WTC11 (cell line): Measurements from ENCODE around the gene RPP40. TPM values are rescaled to one million over a fixed set of nuclear protein-coding genes. Genes with fewer than 3 reads are reported as not detected.

Experiments
- ATAC-seq: fragments of 200-7000 bp; cut with Tn5 transposase; 2 replicates; pipeline ENCODE4 v1.10.0; 2021; ENCODE audit warnings: mild to moderate bottlenecking, moderate library complexity
- CTCF ChIA-PET: fragments of 300-600 bp; sonication (Branson Sonifier 250); formaldehyde crosslinking; loops from one replicate; lab custom pipeline; 2021; ENCODE audit warnings: antibody characterized with exemption; lab: Charles Lee
- POLR2A ChIA-PET: fragments of 350-600 bp; sonication (Branson Sonifier 250); formaldehyde crosslinking; loops from one replicate; lab custom pipeline; 2021; ENCODE audit warnings: antibody characterized with exemption; lab: Charles Lee
- DNase-seq: peaks from one replicate; pipeline ENCODE4 v3.0.0; 2021; ENCODE audit warnings: low spot score
- H3K27ac Mint-ChIP-seq: 2 replicates; pipeline ENCODE4 v1.8.0; 2021; ENCODE audit warnings: mixed read lengths
- H3K27me3 Mint-ChIP-seq: 2 replicates; pipeline ENCODE4 v1.8.0; 2021; ENCODE audit warnings: low read depth, mild to moderate bottlenecking, moderate library complexity, mixed read lengths
- H3K36me3 Mint-ChIP-seq: 2 replicates; pipeline ENCODE4 v1.8.0; 2021; ENCODE audit warnings: mixed read lengths
- H3K4me1 Mint-ChIP-seq: 2 replicates; pipeline ENCODE4 v1.8.0; 2022; ENCODE audit warnings: mixed read lengths
- H3K4me3 Mint-ChIP-seq: 2 replicates; pipeline ENCODE4 v1.8.0; 2021; ENCODE audit warnings: mild to moderate bottlenecking, moderate library complexity, mixed read lengths
- H3K9me3 Mint-ChIP-seq: 2 replicates; pipeline ENCODE4 v1.8.0; 2021; ENCODE audit warnings: mixed read lengths
- CBFB ChIP-seq: sonication (generic); formaldehyde crosslinking; IDR thresholded peaks from 2 replicates; pipeline ENCODE4 v1.8.1; 2022; ENCODE audit warnings: mild to moderate bottlenecking, low read depth, missing genetic modification reagents
- CDX4 ChIP-seq: fragments of 250-450 bp; sonication (Bioruptor Pico); IDR thresholded peaks from 2 replicates; pipeline ENCODE4 v1.9.0; 2021; ENCODE audit warnings: moderate library complexity, mild to moderate bottlenecking, inconsistent platforms, borderline replicate concordance
- CREB1 ChIP-seq: sonication (generic); formaldehyde crosslinking; IDR thresholded peaks from 2 replicates; pipeline ENCODE4 v1.8.0; 2023; ENCODE audit warnings: mild to moderate bottlenecking, missing genetic modification reagents
- CREM ChIP-seq: sonication (generic); formaldehyde crosslinking; IDR thresholded peaks from 2 replicates; pipeline ENCODE4 v1.8.1; 2022; ENCODE audit warnings: mild to moderate bottlenecking, missing genetic modification reagents, moderate library complexity
- ERG ChIP-seq: fragments of 250-450 bp; sonication (Bioruptor Pico); IDR thresholded peaks from 2 replicates; pipeline ENCODE4 v1.8.0; 2021; ENCODE audit warnings: mild to moderate bottlenecking
- FOXJ3 ChIP-seq: sonication (generic); formaldehyde crosslinking; IDR thresholded peaks from 2 replicates; pipeline ENCODE4 v1.9.0; 2021; ENCODE audit warnings: missing genetic modification reagents, mild to moderate bottlenecking, borderline replicate concordance
- HMGXB4 ChIP-seq: sonication (generic); formaldehyde crosslinking; IDR thresholded peaks from 2 replicates; pipeline ENCODE4 v1.8.1; 2023; ENCODE audit warnings: mild to moderate bottlenecking, moderate library complexity, missing genetic modification reagents
- NR3C1 ChIP-seq: sonication (generic); formaldehyde crosslinking; conservative IDR thresholded peaks from 2 replicates; pipeline ENCODE4 v1.8.1; 2023; ENCODE audit warnings: low read depth, mild to moderate bottlenecking, missing genetic modification reagents
- RELA ChIP-seq: sonication (generic); formaldehyde crosslinking; IDR thresholded peaks from 2 replicates; pipeline ENCODE4 v1.8.1; 2022; ENCODE audit warnings: missing genetic modification reagents, mild to moderate bottlenecking, borderline replicate concordance
- ZNF219 ChIP-seq: sonication (generic); formaldehyde crosslinking; IDR thresholded peaks from 2 replicates; pipeline ENCODE4 v1.8.0; 2023; ENCODE audit warnings: missing genetic modification reagents, mild to moderate bottlenecking, borderline replicate concordance
- ZNF317 ChIP-seq: sonication (generic); formaldehyde crosslinking; IDR thresholded peaks from 2 replicates; pipeline ENCODE4 v1.8.1; 2023; ENCODE audit warnings: low read depth, mild to moderate bottlenecking, moderate library complexity, missing genetic modification reagents, borderline replicate concordance
- ZNF671 ChIP-seq: fragments of 250-450 bp; sonication (Bioruptor Pico); IDR thresholded peaks from 2 replicates; pipeline ENCODE4 v1.8.0; 2021; ENCODE audit warnings: mild to moderate bottlenecking
- total RNA-seq: library from RNA; stranded (reverse); gene quantifications from 3 replicates; pipeline ENCODE4 v1.2.3, GENCODE V29; 2021
- TF ChIP-seq, protein P1 (sequence below): sonication (generic); formaldehyde crosslinking; IDR thresholded peaks from 2 replicates; pipeline ENCODE4 v1.8.0; 2023; ENCODE audit warnings: missing genetic modification reagents, mild to moderate bottlenecking, borderline replicate concordance
- TF ChIP-seq, protein P2 (sequence below): sonication (generic); formaldehyde crosslinking; IDR thresholded peaks from 2 replicates; pipeline ENCODE4 v1.8.1; 2022; ENCODE audit warnings: low read depth, missing genetic modification reagents, borderline replicate concordance
- TF ChIP-seq, protein P3 (sequence below): sonication (generic); formaldehyde crosslinking; IDR thresholded peaks from 2 replicates; pipeline ENCODE4 v1.8.0; 2023; ENCODE audit warnings: missing genetic modification reagents
- TF ChIP-seq, protein P4 (sequence below): sonication (generic); formaldehyde crosslinking; IDR thresholded peaks from 2 replicates; pipeline ENCODE4 v1.8.1; 2023; ENCODE audit warnings: mild to moderate bottlenecking, missing genetic modification reagents
- TF ChIP-seq, protein P5 (sequence below): sonication (generic); formaldehyde crosslinking; IDR thresholded peaks from 2 replicates; pipeline ENCODE4 v1.8.1; 2022; ENCODE audit warnings: mild to moderate bottlenecking, moderate library complexity, missing genetic modification reagents

RPP40 gene
- total RNA-seq, 1 experiment from 2014 or later = 12.2 TPM

- no peak for TF ChIP-seq RELA (CRISPR knock-in tag)
These were observed 16.4 kb downstream of the RPP40 start (continued) for GRCh38 chr6:4987432-4987831.

DNA sequence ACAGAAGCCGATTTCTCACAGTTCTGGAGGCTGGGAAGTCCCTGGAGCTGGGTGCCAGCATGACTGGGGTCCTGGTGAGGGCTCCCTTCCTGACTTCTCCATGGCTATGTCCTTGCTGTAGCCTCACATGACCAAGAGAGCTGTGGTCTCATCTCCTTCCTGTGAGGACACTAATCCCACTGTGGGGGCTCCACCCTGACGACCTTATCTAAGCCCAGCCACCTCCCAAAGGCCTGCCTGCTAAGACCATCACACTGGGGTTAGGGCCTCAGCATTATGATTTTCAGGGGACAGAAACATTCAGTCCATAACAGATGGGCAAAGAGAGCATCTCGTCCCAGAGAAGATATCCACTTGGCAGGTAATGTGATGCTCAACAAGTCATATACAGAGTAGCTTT lies 16.8 kb downstream of the RPP40 start:
- Mint-ChIP-seq H3K9me3 (peaks cover 12% of the 10 kb centered on the region; the same call in 1 of the 2 replicates), H3K36me3 (no peaks in the 10 kb centered on the region), H3K27ac (no peak overlapping the region), H3K4me3 (no peak overlapping the region), H3K27me3 (no peaks in the 10 kb centered on the region; the same call in 1 of the 2 replicates), H3K4me1 (peaks cover 14% of the 10 kb centered on the region)
- POLR2A ChIA-PET = no interaction called here
- CTCF ChIA-PET = interaction anchor here (1.4 kb wide), 1 partner anchor 44 kb away, joined by 3 read pairs; no protein-coding TSS in a partner anchor
- TF ChIP-seq CREB1 (CRISPR knock-in tag) (no peak), HMGXB4 (CRISPR knock-in tag) (no peak), CDX4 (CRISPR knock-in tag) (no peak), FOXJ3 (CRISPR knock-in tag) (no peak), NR3C1 (CRISPR knock-in tag) (no peak), CREM (no peak), ZNF219 (CRISPR knock-in tag) (no peak), ZNF671 (no peak), CBFB (CRISPR knock-in tag) (no peak), ERG (no peak), ZNF317 (CRISPR knock-in tag) (no peak)
- TF ChIP-seq, protein P1, sequence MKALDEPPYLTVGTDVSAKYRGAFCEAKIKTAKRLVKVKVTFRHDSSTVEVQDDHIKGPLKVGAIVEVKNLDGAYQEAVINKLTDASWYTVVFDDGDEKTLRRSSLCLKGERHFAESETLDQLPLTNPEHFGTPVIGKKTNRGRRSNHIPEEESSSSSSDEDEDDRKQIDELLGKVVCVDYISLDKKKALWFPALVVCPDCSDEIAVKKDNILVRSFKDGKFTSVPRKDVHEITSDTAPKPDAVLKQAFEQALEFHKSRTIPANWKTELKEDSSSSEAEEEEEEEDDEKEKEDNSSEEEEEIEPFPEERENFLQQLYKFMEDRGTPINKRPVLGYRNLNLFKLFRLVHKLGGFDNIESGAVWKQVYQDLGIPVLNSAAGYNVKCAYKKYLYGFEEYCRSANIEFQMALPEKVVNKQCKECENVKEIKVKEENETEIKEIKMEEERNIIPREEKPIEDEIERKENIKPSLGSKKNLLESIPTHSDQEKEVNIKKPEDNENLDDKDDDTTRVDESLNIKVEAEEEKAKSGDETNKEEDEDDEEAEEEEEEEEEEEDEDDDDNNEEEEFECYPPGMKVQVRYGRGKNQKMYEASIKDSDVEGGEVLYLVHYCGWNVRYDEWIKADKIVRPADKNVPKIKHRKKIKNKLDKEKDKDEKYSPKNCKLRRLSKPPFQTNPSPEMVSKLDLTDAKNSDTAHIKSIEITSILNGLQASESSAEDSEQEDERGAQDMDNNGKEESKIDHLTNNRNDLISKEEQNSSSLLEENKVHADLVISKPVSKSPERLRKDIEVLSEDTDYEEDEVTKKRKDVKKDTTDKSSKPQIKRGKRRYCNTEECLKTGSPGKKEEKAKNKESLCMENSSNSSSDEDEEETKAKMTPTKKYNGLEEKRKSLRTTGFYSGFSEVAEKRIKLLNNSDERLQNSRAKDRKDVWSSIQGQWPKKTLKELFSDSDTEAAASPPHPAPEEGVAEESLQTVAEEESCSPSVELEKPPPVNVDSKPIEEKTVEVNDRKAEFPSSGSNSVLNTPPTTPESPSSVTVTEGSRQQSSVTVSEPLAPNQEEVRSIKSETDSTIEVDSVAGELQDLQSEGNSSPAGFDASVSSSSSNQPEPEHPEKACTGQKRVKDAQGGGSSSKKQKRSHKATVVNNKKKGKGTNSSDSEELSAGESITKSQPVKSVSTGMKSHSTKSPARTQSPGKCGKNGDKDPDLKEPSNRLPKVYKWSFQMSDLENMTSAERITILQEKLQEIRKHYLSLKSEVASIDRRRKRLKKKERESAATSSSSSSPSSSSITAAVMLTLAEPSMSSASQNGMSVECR (CRISPR knock-in tag) = no peak
- TF ChIP-seq, protein P2, sequence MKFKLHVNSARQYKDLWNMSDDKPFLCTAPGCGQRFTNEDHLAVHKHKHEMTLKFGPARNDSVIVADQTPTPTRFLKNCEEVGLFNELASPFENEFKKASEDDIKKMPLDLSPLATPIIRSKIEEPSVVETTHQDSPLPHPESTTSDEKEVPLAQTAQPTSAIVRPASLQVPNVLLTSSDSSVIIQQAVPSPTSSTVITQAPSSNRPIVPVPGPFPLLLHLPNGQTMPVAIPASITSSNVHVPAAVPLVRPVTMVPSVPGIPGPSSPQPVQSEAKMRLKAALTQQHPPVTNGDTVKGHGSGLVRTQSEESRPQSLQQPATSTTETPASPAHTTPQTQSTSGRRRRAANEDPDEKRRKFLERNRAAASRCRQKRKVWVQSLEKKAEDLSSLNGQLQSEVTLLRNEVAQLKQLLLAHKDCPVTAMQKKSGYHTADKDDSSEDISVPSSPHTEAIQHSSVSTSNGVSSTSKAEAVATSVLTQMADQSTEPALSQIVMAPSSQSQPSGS = no peak
- TF ChIP-seq, protein P3, sequence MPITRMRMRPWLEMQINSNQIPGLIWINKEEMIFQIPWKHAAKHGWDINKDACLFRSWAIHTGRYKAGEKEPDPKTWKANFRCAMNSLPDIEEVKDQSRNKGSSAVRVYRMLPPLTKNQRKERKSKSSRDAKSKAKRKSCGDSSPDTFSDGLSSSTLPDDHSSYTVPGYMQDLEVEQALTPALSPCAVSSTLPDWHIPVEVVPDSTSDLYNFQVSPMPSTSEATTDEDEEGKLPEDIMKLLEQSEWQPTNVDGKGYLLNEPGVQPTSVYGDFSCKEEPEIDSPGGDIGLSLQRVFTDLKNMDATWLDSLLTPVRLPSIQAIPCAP (CRISPR knock-in tag) = no peak
- TF ChIP-seq, protein P4, sequence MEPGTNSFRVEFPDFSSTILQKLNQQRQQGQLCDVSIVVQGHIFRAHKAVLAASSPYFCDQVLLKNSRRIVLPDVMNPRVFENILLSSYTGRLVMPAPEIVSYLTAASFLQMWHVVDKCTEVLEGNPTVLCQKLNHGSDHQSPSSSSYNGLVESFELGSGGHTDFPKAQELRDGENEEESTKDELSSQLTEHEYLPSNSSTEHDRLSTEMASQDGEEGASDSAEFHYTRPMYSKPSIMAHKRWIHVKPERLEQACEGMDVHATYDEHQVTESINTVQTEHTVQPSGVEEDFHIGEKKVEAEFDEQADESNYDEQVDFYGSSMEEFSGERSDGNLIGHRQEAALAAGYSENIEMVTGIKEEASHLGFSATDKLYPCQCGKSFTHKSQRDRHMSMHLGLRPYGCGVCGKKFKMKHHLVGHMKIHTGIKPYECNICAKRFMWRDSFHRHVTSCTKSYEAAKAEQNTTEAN (CRISPR knock-in tag) = no peak
- TF ChIP-seq, protein P5, sequence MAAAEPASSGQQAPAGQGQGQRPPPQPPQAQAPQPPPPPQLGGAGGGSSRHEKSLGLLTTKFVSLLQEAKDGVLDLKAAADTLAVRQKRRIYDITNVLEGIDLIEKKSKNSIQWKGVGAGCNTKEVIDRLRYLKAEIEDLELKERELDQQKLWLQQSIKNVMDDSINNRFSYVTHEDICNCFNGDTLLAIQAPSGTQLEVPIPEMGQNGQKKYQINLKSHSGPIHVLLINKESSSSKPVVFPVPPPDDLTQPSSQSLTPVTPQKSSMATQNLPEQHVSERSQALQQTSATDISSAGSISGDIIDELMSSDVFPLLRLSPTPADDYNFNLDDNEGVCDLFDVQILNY (CRISPR knock-in tag) = no peak
- ATAC-seq (no peak), DNase-seq (no peak)
